Gastrocnemius medialis (tissue), 4 donors: Measurements from ENCODE around the gene NKX6-2. TPM values are rescaled to one million over a fixed set of nuclear protein-coding genes. Genes with fewer than 3 reads are reported as not detected.

Source experiments
- ATAC-seq, 2 donors: fragments of 150-250 bp; one replicate each; pipeline ENCODE4 v1.9.1; 2016
- DNase-seq, 2 donors: peaks; one replicate each; pipeline ENCODE4 v3.0.0-alpha.2; 2019
- H3K27ac ChIP-seq, 4 donors: fragments of 200-600 bp; sonication (generic); 1 replicate in 1 of 4; 2 replicates in 3 of 4; pipeline ENCODE4 v1.5.1; 2016 to 2018; ENCODE audit warnings: mild to moderate bottlenecking in 2 of 4, moderate library complexity in 1 of 4
- H3K27me3 ChIP-seq, 3 donors: fragments of 200-600 bp; sonication (generic) in 2 of 3; 1 replicate in 1 of 3; 2 replicates in 2 of 3; pipeline versions ENCODE4 v1.5.1 to v1.6.0; 2016 to 2019; ENCODE audit warnings: mild to moderate bottlenecking in 1 of 3, moderate library complexity in 1 of 3
- H3K36me3 ChIP-seq, 2 donors: fragments of 200-600 bp; sonication (generic) in 1 of 2; one replicate each; pipeline ENCODE4 v1.5.1; 2017 to 2018
- H3K4me1 ChIP-seq, 2 donors: fragments of 200-600 bp; sonication (generic) in 1 of 2; one replicate each; pipeline ENCODE4 v1.5.1; 2016 to 2017; ENCODE audit warnings: mild to moderate bottlenecking in 2 of 2
- H3K4me3 ChIP-seq, 4 donors: fragments of 200-600 bp; sonication (generic) in 3 of 4; 1 replicate in 1 of 4; 2 replicates in 3 of 4; pipeline ENCODE4 v1.5.1; 2016 to 2019; ENCODE audit warnings: mild to moderate bottlenecking in 2 of 4
- H3K9me3 ChIP-seq, 3 donors: fragments of 200-600 bp; sonication (generic) in 2 of 3; 1 replicate in 1 of 3; 2 replicates in 2 of 3; pipeline ENCODE4 v1.5.1; 2016 to 2019
- POLR2A ChIP-seq, 2 donors: fragments of 450-650 bp; IDR thresholded peaks; one replicate each; pipeline ENCODE4 v1.6.1; 2017; ENCODE audit warnings: antibody characterized with exemption in 2 of 2, mild to moderate bottlenecking in 2 of 2, moderate library complexity in 2 of 2
- in situ Hi-C, 4 donors: fragments of 200-750 bp; cut with MboI; loops; one replicate each; pipeline versions ENCODE4 v1.15.0 to v1.8.0; 2017; ENCODE audit warnings: low sequenced_read_pairs in 4 of 4
- intact Hi-C: fragments of 100-400 bp; cut with DNase I; formaldehyde crosslinking; loops from one replicate; pipeline ENCODE4 v1.15.1; 2023; ENCODE audit warnings: low total_unique reads
- total RNA-seq, 4 donors: library from RNA; depleted of rRNA; stranded (reverse); fragments of >200 nt; gene quantifications; one replicate each; pipeline versions ENCODE4 v1.1.0 to v1.2.3, GENCODE V29; 2016
- TF ChIP-seq, protein P1 (sequence below), 5 experiments: fragments of 450-650 bp in 3 of 5; fragments of 200-600 bp in 2 of 5; sonication (generic) in 2 of 5; IDR thresholded peaks in 4 of 5; conservative IDR thresholded peaks in 1 of 5; 1 replicate in 4 of 5; 2 replicates in 1 of 5; pipeline ENCODE4 v1.5.1; 2016 to 2019; ENCODE audit warnings: antibody characterized with exemption in 5 of 5, mild to moderate bottlenecking in 3 of 5, moderate library complexity in 3 of 5

Gene NKX6-2
- total RNA-seq, 4 donors from 2014 or later: 0.09 TPM; not detected in 3

DNA sequence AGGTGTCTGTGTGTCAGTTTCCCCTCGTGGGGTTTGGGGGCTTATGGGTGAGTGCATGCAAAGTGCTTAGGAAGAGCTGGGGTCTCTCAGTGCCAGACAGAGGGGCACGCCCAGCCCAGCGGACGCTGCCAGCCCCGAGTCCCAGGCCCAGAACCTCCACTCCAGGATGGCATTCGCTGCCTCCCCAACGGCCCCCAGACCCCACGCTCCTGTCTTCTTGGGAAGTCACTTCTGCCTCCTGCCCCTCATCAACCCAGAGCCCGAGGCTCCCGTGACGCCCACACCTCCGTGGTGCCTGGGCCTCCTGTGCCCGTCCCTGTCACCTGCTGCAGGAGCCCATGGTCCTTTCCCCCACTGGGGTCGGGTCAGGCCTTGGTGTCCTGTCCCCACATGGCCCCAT, 35.0 kb downstream of the NKX6-2 start:
- Histone ChIP-seq H3K27ac (no peak overlapping the region), H3K4me3 (no peak overlapping the region), H3K36me3 (peaks cover 0 to 19% of the 10 kb centered on the region in 2 donors), H3K9me3 (no peaks in the 10 kb centered on the region), H3K27me3 (no peaks in the 10 kb centered on the region), H3K4me1 (no peaks in the 10 kb centered on the region)
- TF ChIP-seq, protein P1, sequence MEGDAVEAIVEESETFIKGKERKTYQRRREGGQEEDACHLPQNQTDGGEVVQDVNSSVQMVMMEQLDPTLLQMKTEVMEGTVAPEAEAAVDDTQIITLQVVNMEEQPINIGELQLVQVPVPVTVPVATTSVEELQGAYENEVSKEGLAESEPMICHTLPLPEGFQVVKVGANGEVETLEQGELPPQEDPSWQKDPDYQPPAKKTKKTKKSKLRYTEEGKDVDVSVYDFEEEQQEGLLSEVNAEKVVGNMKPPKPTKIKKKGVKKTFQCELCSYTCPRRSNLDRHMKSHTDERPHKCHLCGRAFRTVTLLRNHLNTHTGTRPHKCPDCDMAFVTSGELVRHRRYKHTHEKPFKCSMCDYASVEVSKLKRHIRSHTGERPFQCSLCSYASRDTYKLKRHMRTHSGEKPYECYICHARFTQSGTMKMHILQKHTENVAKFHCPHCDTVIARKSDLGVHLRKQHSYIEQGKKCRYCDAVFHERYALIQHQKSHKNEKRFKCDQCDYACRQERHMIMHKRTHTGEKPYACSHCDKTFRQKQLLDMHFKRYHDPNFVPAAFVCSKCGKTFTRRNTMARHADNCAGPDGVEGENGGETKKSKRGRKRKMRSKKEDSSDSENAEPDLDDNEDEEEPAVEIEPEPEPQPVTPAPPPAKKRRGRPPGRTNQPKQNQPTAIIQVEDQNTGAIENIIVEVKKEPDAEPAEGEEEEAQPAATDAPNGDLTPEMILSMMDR (IDR thresholded peaks at IDR 0.05 in 4 of 5, conservative IDR thresholded peaks at IDR 0.05 in 1 of 5): no peak
- TF ChIP-seq POLR2A (IDR thresholded peaks at IDR 0.05): no peak
- ATAC-seq (no peak), DNase-seq (no peak)
- intact Hi-C loops: no loop called here
- in situ Hi-C loops: no loop called here

DNA sequence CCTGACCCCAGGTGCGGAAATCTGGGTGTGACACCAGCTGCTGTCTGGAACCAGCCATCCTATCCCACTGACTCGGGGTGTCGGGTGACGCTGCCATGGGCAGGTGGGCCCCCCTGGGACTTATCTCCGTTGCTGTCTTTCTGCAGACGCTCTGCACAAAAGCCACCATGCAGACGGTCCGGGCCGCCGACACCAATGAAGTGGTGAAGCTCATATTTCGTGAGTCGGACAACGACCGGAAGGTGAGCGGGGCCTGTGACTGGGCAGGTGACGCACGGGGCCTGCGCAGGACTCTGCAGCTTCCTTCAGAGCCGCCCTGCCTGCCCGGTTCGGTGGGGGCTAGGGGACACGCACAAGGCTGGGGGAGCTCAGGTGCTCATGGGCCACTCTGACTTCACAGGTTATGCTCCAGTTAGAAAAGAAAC, 36.6 kb downstream of the NKX6-2 start:
- Histone ChIP-seq H3K27ac (no peak overlapping the region), H3K4me3 (no peak overlapping the region), H3K36me3 (peaks cover 0 to 19% of the 10 kb centered on the region in 2 donors), H3K9me3 (no peaks in the 10 kb centered on the region), H3K4me1 (no peaks in the 10 kb centered on the region), H3K27me3 (no peaks in the 10 kb centered on the region)
- intact Hi-C loops: no loop called here
- DNase-seq (no peak), ATAC-seq (no peak)
- in situ Hi-C loops: no loop called here
- TF ChIP-seq POLR2A (IDR thresholded peaks at IDR 0.05): no peak
- TF ChIP-seq, protein P1 (IDR thresholded peaks at IDR 0.05 in 4 of 5, conservative IDR thresholded peaks at IDR 0.05 in 1 of 5): no peak

DNA sequence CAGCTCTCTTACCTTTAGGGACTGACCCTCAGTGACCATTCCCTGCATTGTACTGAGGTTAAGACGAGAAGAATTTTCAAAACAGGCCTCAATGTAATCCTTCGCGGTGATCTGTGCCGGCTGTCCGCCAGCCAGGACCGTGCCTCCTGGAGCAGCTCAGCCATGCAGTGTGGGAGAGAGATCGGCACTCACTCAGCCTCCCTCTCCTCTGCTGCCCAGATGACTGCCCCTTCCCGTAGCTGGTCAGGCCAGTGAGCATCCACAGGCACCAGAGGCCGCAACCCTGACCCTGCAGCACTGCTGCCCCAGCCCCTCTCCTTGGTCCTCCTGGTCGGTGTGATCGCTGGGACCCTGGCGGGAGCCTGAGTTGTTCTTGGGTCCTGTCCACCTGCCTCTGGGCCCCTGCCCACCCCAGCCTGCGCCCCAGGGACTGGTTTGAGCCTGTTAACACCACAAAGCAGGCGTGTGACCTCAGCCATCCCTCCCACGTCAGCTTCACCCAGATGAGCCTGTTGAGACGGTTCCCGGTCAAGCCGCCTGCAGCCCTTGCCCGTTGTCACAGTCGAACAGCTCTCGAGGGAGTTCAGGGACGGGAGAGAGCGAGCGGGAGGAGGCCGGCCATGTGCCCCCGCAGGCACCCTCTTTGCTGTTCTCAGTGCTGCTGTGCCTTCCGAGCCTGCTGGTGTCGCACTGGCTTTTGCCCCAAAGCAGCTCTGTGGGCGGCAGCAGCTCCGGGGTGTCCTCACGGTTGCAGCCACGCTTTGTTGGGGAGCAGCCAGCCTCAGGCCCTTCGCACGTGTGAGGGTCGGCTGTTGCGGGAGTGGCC, 37.2 kb downstream of the NKX6-2 start:
- in situ Hi-C loops: no loop called here
- Histone ChIP-seq H3K4me1 (no peaks in the 10 kb centered on the region), H3K36me3 (peaks cover 0 to 19% of the 10 kb centered on the region in 2 donors)

DNA sequence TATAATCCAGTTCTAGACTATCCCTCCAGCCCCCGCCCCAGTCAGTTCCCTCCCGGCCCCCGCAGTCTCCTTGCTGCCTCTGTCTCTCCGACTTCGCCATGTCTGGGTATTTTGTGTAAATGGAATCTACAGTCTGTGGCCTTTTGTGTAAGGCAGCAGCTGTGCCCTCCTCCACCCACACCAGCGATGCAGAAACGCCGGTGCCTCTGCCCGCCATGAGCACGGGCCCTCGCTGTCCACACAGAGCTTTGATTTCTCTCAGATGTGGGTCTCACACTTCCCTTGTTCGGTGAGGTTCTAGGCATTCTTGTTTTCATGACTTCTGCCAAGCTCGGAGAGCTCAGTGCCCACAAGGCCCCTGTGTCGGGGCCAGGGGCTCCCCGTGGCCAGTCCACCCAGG, 37.8 kb downstream of the NKX6-2 start:
- H3K36me3 ChIP-seq: peaks cover 0 to 19% of the 10 kb centered on the region in 2 donors
- intact Hi-C loops (no loop called here), in situ Hi-C loops (no loop called here)
- H3K4me3 ChIP-seq: no peak overlapping the region
- H3K9me3 ChIP-seq: no peaks in the 10 kb centered on the region
- ATAC-seq (no peak), DNase-seq (no peak)
- no peaks in the 10 kb centered on the region for H3K4me1 ChIP-seq
- H3K27me3 ChIP-seq: no peaks in the 10 kb centered on the region
- no peak overlapping the region for H3K27ac ChIP-seq
- no peak for TF ChIP-seq POLR2A (IDR thresholded peaks at IDR 0.05)
- TF ChIP-seq, protein P1 (IDR thresholded peaks at IDR 0.05 in 4 of 5, conservative IDR thresholded peaks at IDR 0.05 in 1 of 5): no peak

More for the DNA sequence above, 37.2 kb downstream of the NKX6-2 start:
- DNase-seq (no peak), ATAC-seq (no peak)
- Histone ChIP-seq H3K27me3 (no peaks in the 10 kb centered on the region), H3K4me3 (no peak overlapping the region), H3K27ac (no peak overlapping the region), H3K9me3 (no peaks in the 10 kb centered on the region)
- intact Hi-C loops: no loop called here
- no peak for TF ChIP-seq POLR2A (IDR thresholded peaks at IDR 0.05)
- TF ChIP-seq, protein P1 (IDR thresholded peaks at IDR 0.05 in 4 of 5, conservative IDR thresholded peaks at IDR 0.05 in 1 of 5): no peak
